NCI-H2171 (cell line): ENCODE measurements around the gene PPP1R11.
"Not testable (repeated sequence)": the region's sequence is repeated elsewhere in the genome, so short reads cannot be mapped to it uniquely, and the experiment has no call there.

Experiments
- DNase-seq: peaks from one replicate; lab custom pipeline; 2025; lab: John Stamatoyannopoulos, UW

Gene PPP1R11

GRCh38 chr6:30097902-30098768 lies 31.1 kb downstream of the PPP1R11 start:
- no peak for DNase-seq

GRCh38 chr6:30100154-30100553 lies 33.2 kb downstream of the PPP1R11 start:
- DNase-seq = no peak

GRCh38 chr6:30100585-30101443 lies 33.8 kb downstream of the PPP1R11 start:
- no peak for DNase-seq

DNA sequence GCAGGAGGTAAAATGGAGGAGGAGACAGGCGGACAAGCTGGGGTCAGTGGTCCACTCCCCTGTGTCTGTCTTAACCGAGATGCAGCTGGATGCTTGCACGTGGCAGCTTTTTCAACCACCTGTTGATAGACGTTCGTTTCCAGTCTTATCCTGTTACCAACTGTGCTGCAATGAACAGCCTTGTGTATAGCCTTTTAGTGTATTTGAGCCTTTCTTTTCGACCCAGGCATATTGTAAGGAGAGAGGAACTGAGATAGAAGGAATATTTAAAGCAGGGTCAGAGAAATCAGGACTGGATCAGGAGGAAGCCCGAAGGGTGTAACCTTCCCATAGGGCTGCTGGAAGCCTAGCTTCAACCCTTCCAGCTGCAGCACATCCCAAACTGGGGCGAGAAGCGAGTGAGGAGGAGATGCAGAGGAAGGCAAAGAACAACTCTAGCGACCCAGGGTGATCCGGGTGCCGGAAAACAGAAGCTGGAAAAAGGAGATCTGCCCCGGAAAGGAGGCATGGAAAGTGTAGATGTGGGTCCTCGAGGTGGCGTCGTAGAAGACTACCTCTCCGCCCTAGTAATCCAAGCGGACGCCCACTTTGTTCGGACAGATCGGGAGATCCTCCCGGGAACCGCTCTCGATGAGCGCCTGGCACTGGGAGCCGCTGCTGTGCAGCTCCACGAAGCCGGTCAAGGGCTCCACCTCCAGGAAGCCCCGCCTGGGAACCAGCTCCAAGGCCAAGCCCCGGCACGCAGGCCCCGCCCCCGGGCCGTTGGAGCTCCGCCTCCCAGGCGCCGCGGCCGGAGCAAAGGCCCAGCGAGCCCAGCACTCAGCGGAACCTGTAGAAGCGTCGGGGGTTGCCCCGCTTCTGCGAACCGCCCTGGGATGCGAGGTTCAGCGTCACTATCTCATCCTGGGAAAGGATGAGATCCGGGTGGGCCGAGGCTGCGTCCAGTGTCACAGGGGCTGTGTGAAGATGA lies 34.7 kb downstream of the PPP1R11 start:
- DNase-seq = no peak

- no peak for DNase-seq
These were observed 35.5 kb downstream of the PPP1R11 start for GRCh38 chr6:30102414-30102969.

DNA sequence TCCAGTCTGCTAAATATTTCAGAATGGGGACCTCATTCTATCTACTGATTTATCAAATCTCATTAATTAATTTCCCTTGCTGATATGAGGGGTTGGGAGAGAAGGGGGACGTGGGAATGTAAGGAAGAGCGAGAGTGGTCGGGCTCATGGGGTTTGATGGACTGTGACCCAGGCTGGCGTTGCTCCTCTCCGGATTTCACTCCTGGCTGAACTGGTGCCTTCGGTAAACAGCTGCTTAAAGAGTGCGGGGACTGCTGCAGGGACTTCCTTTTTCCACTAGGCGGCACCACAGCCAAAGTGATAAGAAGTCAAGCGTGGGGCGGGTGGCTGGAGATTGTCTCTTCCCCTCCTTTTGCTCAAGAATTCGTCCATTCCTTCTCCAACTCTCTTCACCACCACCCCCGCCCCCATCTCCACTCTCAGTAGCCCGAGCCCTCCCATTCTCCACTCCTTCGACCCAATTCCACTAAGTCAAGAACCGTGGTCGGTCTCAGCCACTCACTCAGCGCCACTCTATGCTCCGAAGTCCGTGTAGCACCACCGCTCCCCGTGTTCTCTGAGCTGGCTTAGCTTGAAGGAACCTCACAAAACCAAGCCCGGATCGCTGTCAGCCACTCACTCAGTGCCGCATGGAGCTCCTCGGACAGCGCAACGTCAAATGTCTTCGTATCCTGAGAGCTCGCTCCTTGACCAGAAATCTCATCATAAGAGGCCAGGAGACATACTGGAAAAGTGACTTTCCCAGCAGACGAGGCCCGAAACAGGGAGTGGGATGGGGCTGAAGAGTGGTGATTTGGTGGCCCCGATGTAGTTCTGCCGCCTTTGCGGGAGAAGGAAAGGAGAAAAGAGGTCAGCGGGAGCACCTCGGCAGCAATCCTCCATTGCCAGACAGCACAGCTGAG lies 36.2 kb downstream of the PPP1R11 start:
- DNase-seq = peak; percentile 52

DNA sequence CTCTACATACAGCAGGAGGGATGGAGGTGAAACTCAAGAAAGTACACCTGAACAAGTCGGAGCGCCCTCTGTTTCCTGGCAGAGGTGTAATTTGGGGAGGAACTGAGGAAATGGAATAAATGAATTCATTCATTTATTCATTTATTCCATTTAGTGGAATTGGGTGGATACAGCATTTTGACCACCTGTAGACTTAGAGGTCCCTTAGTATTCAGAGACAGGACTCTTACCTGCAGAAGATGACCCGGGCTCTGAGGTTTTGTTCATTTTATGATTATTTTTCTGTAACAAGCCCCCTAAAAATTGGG lies 36.8 kb downstream of the PPP1R11 start:
- no peak for DNase-seq

DNA sequence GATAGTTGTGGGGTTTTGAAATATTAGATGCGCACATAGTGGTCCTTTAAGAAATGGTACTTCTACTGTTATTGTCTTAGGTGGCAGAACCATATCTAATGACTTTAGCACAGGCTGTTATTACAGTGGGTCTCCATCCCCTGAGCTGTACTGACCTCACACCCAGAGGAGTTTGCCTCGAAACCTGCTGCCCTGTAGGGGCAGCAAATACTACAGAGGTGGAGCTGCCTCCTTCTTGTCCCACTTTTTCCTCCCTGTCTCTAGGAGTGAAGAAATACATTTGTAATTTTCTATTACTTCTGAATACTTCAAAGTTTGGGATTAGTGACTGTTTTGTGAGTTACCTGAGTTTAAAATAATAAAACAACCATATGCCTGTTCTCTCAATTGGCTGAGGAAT lies 37.7 kb downstream of the PPP1R11 start:
- no peak for DNase-seq

GRCh38 chr6:30111266-30111856 lies 44.4 kb downstream of the PPP1R11 start:
- no peak for DNase-seq

- DNase-seq = no peak
These were observed 45.5 kb downstream of the PPP1R11 start for GRCh38 chr6:30112402-30112994.

DNA sequence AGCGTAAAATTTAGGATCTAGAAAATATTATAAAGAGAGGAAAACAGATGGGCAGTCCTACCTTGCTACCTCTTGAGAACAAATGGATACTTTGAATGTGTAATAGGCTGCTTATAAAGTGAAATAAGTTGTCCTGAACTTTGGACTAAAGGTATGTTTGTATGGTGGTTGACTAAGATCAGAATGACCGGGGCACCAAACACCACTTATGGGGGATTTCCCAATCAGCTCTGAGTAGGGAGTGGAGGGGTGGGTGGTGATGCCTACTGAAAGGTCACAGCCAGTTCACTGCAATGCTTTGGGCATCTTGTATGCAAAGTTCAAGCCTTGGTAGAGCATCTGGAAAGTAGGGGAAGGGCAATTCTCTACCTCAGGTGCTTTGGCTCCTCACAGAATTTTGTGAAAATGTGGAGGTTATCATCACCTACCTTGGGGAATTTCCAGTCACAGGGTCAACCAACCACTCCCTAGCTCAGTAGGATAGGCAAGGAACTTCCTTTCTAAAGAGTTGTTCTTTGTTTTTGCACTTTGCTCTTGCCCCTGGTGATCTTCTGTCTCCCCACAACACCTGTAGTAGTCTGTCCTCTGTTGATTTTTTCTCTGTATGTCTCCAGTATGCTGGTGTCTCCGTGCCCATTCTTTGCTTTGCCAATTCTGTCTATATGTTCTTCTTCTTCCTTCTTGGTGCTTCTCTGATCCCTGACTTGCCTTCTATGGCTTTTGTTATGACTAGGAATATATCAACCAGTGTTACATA lies 46.2 kb downstream of the PPP1R11 start, which contains the start of gene TRIM31:
TRIM31 (minus strand) TSS at position 88 of the 757 bp plus-strand sequence. CDS start 285 bp downstream, outside the sequence.
- DNase-seq = no peak

- DNase-seq = no peak
These were observed 46.8 kb downstream of the PPP1R11 start for GRCh38 chr6:30113841-30114240.

- no peak for DNase-seq
These were observed 49.7 kb downstream of the PPP1R11 start for GRCh38 chr6:30116724-30117123.

- not testable (repeated sequence) for DNase-seq
These were observed 51.7 kb downstream of the PPP1R11 start for GRCh38 chr6:30118691-30119090.
